NCI-H2107 treated with DMSO at 0.1 percent for 48 hours (cell line): Measurements from ENCODE around the gene PACS1.
A peak's percentile ranks its signal among the peaks of the same experiment; 100 is the strongest.
"Not testable (repeated sequence)": the region's sequence is repeated elsewhere in the genome, so short reads cannot be mapped to it uniquely, and the experiment has no call there.

ENCODE experiments used
- DNase-seq: peaks from one replicate; lab custom pipeline; 2025; ENCODE audit not compliant: unreplicated experiment; lab: John Stamatoyannopoulos, UW

Gene PACS1

DNA sequence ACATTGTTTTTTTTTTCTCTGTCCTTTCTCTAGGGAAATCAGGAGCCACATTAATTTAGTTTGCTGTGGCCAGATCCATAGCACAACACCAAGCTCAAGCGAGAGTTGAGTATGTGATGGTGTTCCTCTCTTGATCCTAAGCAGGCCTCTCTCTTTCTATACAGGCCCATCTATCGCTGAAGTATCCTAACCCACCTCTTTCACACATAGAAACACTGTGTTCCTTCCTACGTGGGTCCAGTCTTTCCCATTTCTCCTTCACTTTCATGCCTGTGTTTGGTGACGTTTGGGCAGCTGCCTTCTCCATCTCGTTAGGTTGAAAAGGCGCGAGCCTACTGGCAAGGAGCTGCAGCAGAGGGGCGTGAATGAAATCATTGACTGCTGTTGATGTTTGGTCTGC is 2.4 kb downstream of the PACS1 start:
- DNase-seq: no peak

DNA sequence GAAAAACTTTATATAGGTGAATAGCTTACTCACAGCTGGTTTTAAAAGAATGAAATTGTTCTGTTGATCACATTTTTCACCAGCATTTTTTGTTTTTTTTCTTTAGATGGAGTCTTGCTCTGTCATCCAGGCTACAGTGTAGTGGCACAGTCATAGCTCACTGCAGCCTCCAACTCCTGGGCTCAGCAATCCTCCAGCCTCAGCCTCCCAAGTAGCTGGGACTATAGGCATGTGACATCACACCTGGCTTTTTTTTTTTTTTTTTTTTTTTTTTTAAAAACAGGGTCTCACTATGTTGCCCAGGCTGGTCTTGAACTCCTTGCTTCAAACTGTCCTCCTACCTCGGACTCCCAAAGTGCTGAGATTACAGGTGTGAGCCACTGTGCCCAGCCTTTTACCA is 3.6 kb downstream of the PACS1 start:
- no peak for DNase-seq

DNA sequence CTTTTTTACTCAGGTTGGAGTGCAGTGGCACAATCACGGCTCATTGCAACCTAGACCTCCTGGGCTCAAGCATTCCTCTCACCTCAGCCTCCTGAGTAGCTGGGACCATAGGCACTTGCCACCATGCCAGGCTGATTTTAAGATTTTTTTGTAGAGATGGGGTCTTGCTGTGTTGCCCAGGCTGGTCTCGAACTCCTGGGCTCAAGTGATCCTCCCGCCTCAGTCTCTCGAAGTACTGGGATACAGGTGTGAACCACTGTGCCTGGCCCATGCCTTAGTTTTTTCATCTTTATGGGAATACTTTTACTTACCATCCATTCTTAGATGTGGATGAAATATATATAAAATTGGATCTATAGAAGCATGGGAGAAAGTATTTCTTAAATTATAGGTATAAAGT is 5.2 kb downstream of the PACS1 start:
- no peak for DNase-seq

DNA sequence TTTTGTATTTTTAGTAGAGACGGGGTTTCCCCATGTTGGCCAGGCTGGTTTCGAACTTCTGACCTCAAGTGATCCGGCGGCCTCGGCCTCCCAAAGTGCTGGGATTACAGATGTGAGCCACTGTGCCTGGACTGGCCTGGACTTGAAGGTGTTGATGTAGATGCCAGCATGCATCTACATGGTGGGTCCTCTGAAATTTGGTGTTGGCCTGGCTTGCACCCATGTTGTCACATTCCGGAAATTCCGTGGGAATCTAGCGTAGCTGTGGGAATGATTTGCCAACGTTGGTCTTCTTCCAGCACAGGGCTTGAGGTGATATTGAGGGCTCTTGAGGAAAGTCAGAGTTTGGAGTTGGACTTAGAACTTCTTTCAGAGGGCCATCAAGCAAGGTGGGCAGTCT is 6.5 kb downstream of the PACS1 start:
- DNase-seq: no peak

DNA sequence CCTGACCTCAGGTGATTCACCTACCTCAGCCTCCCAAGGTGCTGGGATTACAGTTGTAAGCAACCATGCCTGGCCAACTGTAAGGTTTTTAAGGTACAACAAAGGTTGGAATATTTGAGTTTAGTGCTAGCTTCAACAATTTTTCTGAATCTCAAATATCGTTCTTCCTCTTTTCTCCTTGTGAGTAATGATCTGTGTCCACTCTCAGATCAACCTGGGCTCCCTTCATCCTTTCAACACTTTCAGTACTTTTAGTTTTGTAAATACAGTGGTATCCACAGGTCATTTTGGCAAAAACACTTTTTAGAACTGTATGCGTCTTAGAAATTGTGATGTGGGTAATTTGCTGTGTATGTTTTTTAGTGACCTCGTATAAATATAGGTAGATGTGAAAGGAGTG is 7.9 kb downstream of the PACS1 start:
- no peak for DNase-seq

DNA sequence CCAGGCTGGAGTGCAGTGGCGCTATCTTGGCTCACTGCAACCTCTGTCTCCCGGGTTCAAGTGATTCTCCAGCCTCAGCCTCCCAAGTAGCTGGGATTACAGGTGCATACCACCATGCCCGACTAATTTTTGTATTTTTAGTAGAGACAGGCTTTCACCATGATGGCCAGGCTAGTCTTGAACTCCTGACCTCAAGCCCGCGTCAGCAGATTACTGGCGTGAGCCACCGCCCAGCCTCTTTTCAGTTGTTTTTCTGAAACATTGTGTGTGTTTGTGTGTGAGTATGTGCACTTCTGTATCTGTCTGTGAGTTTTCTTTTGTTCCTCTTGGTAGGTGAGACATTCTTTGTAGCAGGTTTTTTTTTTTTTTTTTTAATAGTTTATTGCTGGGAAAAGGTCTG is 8.9 kb downstream of the PACS1 start:
- not testable (repeated sequence) for DNase-seq

DNA sequence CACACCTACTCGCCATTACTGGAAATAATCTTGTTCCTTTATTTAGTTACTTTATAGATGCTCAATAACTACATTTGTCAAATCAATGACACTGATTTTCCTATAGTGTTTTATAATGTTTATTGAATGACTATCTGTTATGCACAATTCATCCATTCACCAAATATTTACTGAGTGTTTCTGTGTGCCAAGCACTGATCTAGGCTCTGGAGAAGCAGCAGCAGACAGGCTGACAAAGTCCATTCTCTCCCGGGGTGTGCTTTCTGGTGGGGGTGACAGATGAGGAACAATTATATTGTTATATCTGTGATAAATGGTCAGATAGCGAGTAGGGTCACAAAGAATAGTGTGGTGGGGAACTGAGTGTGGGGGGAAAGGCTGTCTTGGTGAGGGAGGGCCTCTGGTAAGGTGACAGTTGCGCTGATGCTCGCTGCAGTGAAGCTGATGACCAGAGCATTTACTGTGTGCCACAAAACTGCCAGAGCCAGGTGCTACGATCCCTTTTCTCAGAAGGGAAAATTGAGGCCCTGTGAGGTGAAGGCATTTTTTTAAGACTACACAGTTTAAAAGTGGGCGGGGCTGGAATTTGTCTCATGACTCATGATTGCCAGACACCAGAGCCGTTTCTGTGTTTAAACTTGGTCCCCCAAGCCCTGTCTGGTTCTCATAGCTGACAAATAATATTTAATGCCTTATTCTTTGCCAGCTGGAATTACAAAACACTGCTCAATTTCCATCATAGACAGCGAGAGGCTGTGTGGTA is 10.2 kb downstream of the PACS1 start:
- no peak for DNase-seq

DNA sequence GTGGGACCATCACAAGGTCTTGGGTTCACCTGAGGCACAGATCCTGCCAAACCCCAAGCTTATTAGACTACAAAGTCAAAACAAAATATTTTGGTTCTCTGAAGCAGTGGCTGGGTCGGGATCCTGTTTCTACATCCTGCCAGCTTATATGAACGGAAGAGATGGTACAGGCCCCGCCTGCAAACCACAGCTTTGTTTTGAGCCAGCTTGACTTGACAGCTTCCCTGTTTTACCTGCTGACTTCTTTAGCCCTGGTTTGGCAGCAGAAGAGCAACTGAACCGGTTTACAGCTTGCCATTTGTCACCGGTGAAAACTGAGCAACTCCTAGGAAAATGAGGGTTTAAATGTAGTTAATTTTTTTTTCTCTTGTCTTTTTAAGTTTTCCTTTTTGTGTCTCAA is 11.4 kb downstream of the PACS1 start:
- DNase-seq: peak; percentile 75

DNA sequence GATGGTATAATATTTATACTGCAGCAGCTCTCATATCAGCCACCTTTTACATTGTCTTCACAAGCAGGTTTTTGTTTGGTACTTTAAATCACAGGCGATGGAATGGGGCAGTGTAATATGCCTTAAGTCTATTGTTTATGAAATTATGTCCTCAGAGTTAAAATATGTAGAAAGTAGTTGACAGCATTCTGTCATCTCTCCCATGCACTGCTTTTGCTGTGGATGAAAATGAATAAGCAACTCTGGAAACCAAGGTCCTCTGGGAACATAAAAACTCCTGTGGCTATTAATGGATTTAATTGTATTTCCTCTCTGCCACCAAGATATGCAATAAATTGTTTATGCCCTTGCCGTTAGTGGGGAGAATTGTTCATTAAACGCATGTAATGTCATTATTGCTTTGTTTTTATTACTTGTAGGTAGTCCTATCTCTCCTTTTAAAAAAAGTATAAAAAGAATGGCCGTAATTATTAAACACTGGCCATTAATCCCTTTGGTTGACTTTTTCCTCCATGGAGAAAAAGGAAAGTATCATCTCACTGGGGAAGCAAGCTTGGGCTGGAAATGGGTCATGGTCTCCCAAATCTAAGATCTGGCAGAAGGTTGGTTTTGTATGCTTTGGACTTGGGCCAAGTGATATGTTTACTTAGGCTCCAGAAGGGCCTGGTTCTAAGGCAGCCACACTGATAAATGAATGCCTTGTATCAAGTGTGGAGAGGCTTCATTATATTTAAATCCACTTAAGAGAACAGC is 13.1 kb downstream of the PACS1 start:
- DNase-seq: peak; percentile 47

DNA sequence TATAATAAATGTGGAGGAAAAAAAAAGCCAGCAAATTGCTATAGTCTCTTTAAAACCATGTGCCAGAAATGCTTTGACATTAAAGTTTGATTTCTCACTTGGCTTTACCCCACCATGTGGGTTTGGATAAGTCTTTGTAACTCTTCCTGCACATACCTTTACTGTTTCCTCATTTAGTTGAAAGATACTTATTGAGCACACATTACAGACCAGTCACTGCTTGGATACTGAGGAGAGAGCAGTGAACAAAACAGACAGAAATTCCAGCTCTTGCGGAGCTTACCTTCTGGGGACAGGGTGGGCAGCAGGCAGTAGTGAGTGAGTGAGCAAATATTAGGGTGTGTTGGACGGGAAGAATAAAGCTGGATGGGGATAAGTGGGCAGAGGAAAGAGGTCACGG is 13.7 kb downstream of the PACS1 start:
- DNase-seq: no peak

DNA sequence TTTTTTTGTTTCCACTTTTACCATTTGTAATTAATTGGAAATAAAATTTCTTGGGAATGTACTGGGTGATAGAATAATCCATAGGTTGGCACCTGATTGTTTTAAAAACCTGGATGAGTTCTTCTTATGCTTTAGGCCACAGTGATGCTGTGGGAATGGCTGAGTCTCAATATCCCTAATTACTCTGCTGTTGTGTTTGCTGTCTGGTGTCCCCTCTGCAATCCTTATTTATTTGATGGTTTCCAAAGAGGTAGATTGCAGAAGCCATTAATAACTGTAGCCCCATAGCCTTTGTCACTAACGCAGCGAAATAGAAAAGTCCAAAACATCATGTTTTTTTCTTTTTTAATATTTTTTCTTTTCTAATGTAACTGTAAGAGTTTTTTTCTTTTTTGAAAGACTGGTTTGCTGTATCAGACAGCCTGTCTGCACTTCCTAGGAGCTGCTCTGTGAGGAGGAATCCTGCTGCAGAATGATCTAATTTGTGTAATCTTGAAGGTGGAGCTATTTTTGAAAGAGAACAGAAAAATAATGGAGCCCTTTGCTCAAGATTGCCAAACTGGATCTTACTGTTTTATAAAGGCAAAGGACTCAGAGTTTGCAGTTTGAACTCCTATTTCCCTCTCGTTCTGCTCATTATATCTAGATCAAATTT is 14.9 kb downstream of the PACS1 start:
- no peak for DNase-seq

DNA sequence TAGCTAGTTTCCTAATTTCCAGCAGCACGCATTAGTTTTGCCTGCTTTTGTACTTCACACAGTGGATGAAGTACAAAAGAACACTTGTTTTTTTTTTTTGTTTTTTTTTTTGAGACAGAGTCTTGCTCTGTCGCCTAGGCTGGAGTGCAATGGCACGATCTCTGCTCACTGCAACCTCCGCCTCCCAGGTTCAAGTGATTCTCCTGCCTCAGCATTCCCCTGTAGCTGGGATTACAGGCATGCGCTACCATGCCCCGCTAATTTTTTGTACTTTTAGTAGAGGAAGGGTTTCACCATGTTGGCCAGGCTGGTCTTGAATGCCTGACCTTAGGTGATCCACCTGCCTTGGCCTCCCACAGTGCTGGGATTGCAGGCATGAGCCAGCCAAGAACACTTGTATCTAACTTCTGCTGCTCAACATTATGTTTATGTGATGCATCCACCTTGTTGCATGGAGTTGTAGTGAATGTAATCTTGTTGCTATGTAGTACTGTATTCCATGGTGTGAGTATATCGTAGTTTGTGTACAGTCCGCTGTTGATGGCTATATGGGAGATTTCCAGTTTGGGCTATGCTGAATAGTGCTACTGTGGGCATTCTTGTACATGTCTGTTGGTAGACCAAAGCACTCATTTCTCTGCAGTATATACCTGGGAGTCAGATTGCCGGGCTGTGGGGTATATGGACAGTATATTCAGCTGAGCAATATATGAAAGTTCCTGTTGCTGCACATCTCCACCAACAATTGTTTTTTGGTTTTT is 17.3 kb downstream of the PACS1 start:
- DNase-seq: no peak

DNA sequence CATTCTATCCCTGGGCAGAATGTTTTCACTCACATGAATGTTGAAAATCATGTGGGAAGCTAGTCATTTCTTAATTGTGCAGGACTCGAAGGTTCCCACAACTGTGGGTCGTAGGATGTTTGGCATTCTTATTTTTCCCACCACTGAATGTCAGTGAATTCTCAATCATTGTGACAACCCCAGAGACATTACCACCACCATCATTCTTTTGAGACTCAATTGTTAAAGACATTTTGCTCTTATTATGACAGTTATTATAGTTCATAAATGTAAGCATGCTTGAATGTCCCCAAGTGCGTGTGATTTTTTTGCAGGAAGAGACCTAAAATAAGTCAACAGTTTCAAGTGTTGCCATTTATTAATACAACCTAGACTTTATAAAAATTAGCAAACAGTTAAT is 19.0 kb downstream of the PACS1 start:
- DNase-seq: no peak

DNA sequence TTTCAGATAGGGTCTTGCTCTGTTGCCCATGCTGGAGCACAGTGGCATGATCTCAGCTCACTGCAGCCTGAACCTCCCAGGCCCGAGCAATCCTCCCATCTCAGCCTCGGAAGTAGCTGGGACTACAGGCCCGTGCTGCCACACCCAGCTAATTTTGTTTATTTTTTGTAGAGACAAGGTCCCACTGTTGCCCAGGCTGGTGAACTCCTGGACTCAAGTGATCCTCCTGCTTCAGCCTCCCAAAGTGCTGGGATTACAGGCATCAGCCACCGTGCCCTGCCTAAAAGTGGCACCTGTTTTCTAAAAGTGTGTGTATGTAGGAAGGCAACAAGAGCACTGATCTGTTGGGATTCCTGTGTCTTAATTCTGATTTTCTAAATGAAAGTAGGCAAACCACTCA is 20.2 kb downstream of the PACS1 start:
- no peak for DNase-seq

DNA sequence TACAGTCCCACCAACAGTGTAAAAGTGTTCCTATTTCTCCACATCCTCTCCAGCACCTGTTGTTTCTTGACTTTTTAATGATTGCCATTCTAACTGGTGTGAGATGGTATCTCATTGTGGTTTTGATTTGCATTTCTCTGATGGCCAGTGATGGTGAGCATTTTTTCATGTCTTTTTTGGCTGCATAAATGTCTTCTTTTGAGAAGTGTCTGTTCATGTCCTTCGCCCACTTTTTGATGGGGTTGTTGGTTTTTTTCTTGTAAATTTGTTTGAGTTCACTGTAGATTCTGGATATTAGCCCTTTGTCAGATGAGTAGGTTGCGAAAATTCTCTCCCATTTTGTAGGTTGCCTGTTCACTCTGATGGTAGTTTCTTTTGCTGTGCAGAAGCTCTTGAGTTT is 22.1 kb downstream of the PACS1 start:
- not testable (repeated sequence) for DNase-seq

DNA sequence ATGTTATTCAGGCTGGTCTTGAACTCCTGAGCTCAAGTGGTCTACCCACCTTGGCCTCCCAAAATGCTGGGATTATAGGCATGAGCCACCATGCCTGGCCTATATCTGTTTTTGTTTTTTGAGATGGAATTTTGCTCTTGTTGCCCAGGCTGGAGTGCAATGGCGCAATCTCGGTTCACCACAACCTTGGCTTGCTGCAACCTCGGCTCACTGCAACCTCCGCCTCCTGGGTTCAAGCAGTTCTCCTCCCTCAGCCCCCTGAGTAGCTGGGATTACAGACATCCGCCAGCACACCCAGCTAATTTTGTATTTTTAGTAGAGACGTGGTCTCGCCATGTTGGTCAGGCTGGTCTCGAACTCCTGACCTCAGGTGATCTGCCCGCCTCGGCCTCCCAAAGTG is 29.7 kb downstream of the PACS1 start:
- DNase-seq: not testable (repeated sequence)

DNA sequence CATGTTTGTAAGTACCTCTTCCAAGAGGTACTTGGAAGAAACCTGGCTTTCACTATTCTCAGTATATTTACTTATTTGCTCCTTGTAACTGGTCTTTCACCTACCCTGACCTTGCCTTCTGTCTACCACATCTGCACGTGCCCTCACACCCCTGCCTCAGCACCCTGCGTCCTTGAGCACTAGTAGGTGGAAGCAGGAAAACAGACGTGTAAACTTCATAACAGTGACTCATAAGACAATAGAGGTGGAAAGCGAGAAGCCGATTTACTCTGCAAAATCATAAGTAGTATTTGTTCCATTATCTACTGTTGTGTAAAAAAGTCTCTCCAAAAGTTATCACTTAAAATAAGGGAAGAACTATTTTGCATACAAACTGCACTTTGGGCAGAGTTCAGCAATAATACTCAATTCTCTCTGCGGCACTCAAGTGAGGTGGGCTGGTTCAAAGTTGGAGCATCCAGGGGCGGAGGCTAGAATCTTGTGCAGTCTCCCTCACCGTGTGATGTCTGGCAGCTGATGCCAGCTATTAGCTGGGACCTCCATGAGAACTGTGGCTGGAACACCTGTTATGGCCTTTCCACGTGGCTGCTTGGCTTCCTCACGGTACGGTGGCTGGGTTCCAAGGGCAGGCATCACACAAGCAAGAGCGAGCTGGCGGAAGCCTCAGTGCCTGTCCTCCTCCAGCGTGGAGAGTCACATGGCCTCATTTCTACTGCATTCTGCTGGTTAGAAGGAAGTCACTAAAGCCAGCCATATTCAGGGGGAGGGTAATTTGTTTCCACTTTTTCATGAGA is 30.4 kb downstream of the PACS1 start:
- peak; percentile 80 for DNase-seq

DNA sequence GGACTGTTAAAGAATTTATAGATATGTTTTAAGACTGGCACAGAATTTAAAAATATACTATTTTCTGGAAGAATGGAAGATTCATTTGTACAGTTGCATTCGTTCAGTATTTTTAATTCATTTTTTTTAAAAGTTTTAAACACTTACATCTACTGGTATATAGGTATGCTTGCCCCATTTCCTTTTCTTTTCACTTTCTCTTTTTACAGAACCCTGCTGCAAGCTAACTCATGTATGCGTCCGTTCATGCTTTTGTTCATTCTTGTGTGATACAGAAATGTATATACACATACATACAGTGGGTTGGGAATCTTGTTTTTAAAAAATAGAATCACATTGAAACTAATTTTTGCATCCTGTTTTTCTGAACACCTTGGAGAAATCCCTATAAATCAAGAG is 31.0 kb downstream of the PACS1 start:
- no peak for DNase-seq

DNA sequence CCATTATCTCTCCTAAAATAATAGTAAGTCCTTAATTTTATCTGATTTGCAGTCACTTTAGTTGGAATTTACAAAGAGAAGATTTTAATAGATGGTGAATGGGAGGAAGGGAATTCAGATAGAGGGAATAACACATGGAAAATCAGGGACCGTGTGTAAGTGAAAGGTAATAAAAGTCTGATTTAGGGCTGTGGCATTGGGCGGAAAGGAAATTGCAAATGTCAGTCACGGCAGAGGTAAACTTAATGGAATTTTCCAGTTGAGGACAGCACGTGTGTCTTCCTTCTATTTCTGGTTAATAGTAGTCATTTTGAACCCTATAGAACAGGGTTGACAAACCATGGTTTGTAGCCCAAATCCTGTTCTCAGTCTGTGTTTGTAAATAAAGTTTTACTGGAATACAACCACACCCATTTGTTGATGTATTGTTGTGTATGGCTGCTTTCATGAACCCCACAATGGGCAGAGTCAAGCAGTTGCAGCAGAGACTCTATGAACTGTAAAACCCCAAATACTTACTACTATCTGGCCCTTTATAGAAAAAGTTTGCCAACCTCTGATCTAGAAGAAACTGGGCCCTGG is 34.1 kb downstream of the PACS1 start:
- DNase-seq: no peak
